K562 (cell line): ENCODE measurements around the gene ETFBKMT. TPM values are rescaled to one million over a fixed set of nuclear protein-coding genes. Genes with fewer than 3 reads are reported as not detected.

Experiments
- ATF7 ChIP-seq: fragments of 450-650 bp; IDR thresholded peaks from 2 replicates; pipeline ENCODE4 v1.7.1; 2014; ENCODE audit warnings: mild to moderate bottlenecking, moderate library complexity
- BDP1 ChIP-seq: IDR thresholded peaks from 3 replicates; pipeline ENCODE4 v1.6.1; 2011; ENCODE audit not compliant: insufficient read length, insufficient read depth
- CREBBP ChIP-seq: IDR thresholded peaks from one replicate; pipeline ENCODE4 v1.6.1; 2012; ENCODE audit warnings: low read depth, mild to moderate bottlenecking, control low read depth, inconsistent platforms, low read length
- EGR1 ChIP-seq: fragments of 450-650 bp; conservative IDR thresholded peaks from 2 replicates; pipeline ENCODE4 v1.6.1; 2017; ENCODE audit warnings: mild to moderate bottlenecking
- ERF ChIP-seq: fragments of 450-650 bp; formaldehyde crosslinking; IDR thresholded peaks from 2 replicates; pipeline ENCODE4 v1.4.0; 2020; ENCODE audit warnings: mild to moderate bottlenecking, mixed read lengths
- HDGF ChIP-seq: fragments of 450-650 bp; IDR thresholded peaks from 2 replicates; pipeline ENCODE4 v1.6.1; 2016
- KHSRP ChIP-seq: fragments of 450-650 bp; IDR thresholded peaks from 2 replicates; pipeline ENCODE4 v1.6.1; 2017
- MCM2 ChIP-seq: fragments of 450-650 bp; IDR thresholded peaks from 2 replicates; pipeline ENCODE4 v1.6.1; 2017; ENCODE audit warnings: low read depth, mild to moderate bottlenecking
- NEUROD1 ChIP-seq: fragments of 150-350 bp; IDR thresholded peaks from 2 replicates; pipeline ENCODE4 v1.6.1; 2014; ENCODE audit warnings: borderline replicate concordance, low read length, low read depth; ENCODE audit not compliant: partially characterized antibody
- POLR2B ChIP-seq: fragments of 450-650 bp; IDR thresholded peaks from 2 replicates; pipeline ENCODE4 v1.6.1; 2018; ENCODE audit warnings: low read depth; ENCODE audit not compliant: partially characterized antibody
- PPARD ChIP-seq: fragments of 250-450 bp; sonication (Bioruptor Pico); IDR thresholded peaks from 2 replicates; pipeline ENCODE4 v1.8.0; 2022; ENCODE audit warnings: inconsistent platforms, mild to moderate bottlenecking, moderate library complexity
- ZNF583 ChIP-seq: fragments of 250-450 bp; sonication (Bioruptor Pico); IDR thresholded peaks from 2 replicates; pipeline ENCODE4 v1.4.0; 2020
- ZNF77 ChIP-seq: fragments of 250-450 bp; sonication (Bioruptor Pico); IDR thresholded peaks from 2 replicates; pipeline ENCODE4 v1.5.0; 2020
- polyA plus RNA-seq, 8 experiments: library from polyadenylated mRNA; depleted of rRNA in 4 of 8; stranded (reverse) in 5 of 8; unstranded in 3 of 8; fragments of >200 nt; fragmentation: Nextera tagmentation in 2 of 8; fragmentation: Illumina TruSeq in 1 of 8; extraction: Ambion mirVana in 2 of 8; extraction: Trizol in 1 of 8; gene quantifications; 2 replicates each; pipeline versions ENCODE4 v1.2.1 to v1.2.3, GENCODE V29; 2011 to 2014; ENCODE audit warnings: inconsistent platforms in 1 of 8, missing spikeins in 1 of 8
- total RNA-seq, 7 experiments: library from RNA; depleted of rRNA in 6 of 7; stranded (reverse); fragments of >200 nt in 6 of 7; fragmentation: Illumina TruSeq in 2 of 7; extraction: Trizol in 2 of 7; gene quantifications; 2 replicates each; pipeline versions ENCODE4 v1.2.1 to v1.2.3, GENCODE V29; 2011 to 2021; ENCODE audit warnings: low replicate concordance in 1 of 7
- TF ChIP-seq, protein P1 (sequence below): sonication (generic); formaldehyde crosslinking; IDR thresholded peaks from 2 replicates; pipeline ENCODE4 v1.8.0; 2023; ENCODE audit warnings: mild to moderate bottlenecking, missing genetic modification reagents
- TF ChIP-seq, protein P2 (sequence below): fragments of 450-650 bp; IDR thresholded peaks from 2 replicates; pipeline ENCODE4 v1.6.1; 2017; ENCODE audit warnings: mild to moderate bottlenecking, moderate library complexity
- TF ChIP-seq, protein P3 (sequence below): fragments of 450-650 bp; IDR thresholded peaks from 2 replicates; pipeline ENCODE4 v1.6.1; 2016; ENCODE audit warnings: low read depth, mild to moderate bottlenecking, moderate library complexity
- TF ChIP-seq, protein P4 (sequence below): fragments of 250-450 bp; sonication (Bioruptor Pico); IDR thresholded peaks from 2 replicates; pipeline ENCODE4 v1.8.0; 2022; ENCODE audit warnings: inconsistent platforms
- TF ChIP-seq, protein P5 (sequence below): fragments of 450-650 bp; formaldehyde crosslinking; IDR thresholded peaks from 2 replicates; pipeline ENCODE4 v1.4.0; 2020; ENCODE audit warnings: mild to moderate bottlenecking, moderate library complexity
- TF ChIP-seq, protein P6 (sequence below): fragments of 250-450 bp; sonication (Bioruptor Pico); IDR thresholded peaks from 2 replicates; pipeline ENCODE4 v1.4.0; 2020; ENCODE audit warnings: borderline replicate concordance

ETFBKMT gene
- total and polyA plus RNA-seq, 9 of the 15 experiments (the other 6 are each of a cell fraction or from before 2014, with no cell fraction given) = 0.18 to 1.7 (median 0.96) TPM

DNA sequence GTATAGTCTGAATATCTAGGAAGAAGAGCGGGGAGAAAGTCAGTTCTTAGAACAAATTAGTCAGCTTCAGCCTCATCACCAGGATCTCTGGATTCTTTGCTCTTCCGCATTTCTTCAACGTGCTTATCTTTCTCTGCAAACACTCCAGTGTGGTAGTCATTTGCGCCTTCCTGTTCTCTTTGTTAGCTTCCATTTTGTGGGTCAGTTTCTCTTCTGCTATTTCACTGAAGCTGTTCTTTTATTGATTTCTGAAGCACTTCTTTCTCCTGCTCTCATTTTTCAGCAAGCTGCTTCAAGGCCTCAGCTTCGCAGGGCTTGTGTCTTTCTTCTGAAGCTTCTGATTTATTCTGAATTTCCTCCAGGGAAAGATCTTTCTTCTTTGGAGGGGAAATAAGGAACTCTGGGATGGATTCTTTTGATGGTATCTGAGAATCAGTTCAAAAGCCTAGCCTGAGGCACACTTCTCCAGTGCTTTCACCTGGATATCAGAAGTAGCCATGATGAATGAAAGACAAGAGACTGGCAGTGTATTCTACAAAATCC is 55.9 kb downstream of the ETFBKMT start (continued):
- TF ChIP-seq, protein P1, sequence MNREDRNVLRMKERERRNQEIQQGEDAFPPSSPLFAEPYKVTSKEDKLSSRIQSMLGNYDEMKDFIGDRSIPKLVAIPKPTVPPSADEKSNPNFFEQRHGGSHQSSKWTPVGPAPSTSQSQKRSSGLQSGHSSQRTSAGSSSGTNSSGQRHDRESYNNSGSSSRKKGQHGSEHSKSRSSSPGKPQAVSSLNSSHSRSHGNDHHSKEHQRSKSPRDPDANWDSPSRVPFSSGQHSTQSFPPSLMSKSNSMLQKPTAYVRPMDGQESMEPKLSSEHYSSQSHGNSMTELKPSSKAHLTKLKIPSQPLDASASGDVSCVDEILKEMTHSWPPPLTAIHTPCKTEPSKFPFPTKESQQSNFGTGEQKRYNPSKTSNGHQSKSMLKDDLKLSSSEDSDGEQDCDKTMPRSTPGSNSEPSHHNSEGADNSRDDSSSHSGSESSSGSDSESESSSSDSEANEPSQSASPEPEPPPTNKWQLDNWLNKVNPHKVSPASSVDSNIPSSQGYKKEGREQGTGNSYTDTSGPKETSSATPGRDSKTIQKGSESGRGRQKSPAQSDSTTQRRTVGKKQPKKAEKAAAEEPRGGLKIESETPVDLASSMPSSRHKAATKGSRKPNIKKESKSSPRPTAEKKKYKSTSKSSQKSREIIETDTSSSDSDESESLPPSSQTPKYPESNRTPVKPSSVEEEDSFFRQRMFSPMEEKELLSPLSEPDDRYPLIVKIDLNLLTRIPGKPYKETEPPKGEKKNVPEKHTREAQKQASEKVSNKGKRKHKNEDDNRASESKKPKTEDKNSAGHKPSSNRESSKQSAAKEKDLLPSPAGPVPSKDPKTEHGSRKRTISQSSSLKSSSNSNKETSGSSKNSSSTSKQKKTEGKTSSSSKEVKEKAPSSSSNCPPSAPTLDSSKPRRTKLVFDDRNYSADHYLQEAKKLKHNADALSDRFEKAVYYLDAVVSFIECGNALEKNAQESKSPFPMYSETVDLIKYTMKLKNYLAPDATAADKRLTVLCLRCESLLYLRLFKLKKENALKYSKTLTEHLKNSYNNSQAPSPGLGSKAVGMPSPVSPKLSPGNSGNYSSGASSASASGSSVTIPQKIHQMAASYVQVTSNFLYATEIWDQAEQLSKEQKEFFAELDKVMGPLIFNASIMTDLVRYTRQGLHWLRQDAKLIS (CRISPR knock-in tag) = no peak
- TF ChIP-seq, protein P2, sequence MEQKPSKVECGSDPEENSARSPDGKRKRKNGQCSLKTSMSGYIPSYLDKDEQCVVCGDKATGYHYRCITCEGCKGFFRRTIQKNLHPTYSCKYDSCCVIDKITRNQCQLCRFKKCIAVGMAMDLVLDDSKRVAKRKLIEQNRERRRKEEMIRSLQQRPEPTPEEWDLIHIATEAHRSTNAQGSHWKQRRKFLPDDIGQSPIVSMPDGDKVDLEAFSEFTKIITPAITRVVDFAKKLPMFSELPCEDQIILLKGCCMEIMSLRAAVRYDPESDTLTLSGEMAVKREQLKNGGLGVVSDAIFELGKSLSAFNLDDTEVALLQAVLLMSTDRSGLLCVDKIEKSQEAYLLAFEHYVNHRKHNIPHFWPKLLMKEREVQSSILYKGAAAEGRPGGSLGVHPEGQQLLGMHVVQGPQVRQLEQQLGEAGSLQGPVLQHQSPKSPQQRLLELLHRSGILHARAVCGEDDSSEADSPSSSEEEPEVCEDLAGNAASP = no peak
- TF ChIP-seq PPARD (CRISPR knock-in tag) = no peak
- TF ChIP-seq ATF7 = peak; percentile 65; the same call in 1 of the 2 replicates
- TF ChIP-seq ZNF77 (CRISPR knock-in tag) = no peak
- peak; percentile 88 for TF ChIP-seq ZNF583 (CRISPR knock-in tag)
- TF ChIP-seq, protein P3, sequence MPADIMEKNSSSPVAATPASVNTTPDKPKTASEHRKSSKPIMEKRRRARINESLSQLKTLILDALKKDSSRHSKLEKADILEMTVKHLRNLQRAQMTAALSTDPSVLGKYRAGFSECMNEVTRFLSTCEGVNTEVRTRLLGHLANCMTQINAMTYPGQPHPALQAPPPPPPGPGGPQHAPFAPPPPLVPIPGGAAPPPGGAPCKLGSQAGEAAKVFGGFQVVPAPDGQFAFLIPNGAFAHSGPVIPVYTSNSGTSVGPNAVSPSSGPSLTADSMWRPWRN = no peak
- TF ChIP-seq POLR2B = peak; percentile 89
- peak; percentile 78 for TF ChIP-seq NEUROD1
- TF ChIP-seq, protein P4, sequence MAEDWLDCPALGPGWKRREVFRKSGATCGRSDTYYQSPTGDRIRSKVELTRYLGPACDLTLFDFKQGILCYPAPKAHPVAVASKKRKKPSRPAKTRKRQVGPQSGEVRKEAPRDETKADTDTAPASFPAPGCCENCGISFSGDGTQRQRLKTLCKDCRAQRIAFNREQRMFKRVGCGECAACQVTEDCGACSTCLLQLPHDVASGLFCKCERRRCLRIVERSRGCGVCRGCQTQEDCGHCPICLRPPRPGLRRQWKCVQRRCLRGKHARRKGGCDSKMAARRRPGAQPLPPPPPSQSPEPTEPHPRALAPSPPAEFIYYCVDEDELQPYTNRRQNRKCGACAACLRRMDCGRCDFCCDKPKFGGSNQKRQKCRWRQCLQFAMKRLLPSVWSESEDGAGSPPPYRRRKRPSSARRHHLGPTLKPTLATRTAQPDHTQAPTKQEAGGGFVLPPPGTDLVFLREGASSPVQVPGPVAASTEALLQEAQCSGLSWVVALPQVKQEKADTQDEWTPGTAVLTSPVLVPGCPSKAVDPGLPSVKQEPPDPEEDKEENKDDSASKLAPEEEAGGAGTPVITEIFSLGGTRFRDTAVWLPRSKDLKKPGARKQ (CRISPR knock-in tag) = no peak
- TF ChIP-seq, protein P5, sequence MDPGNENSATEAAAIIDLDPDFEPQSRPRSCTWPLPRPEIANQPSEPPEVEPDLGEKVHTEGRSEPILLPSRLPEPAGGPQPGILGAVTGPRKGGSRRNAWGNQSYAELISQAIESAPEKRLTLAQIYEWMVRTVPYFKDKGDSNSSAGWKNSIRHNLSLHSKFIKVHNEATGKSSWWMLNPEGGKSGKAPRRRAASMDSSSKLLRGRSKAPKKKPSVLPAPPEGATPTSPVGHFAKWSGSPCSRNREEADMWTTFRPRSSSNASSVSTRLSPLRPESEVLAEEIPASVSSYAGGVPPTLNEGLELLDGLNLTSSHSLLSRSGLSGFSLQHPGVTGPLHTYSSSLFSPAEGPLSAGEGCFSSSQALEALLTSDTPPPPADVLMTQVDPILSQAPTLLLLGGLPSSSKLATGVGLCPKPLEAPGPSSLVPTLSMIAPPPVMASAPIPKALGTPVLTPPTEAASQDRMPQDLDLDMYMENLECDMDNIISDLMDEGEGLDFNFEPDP (CRISPR knock-in tag) = no peak
- no peak for TF ChIP-seq BDP1
- TF ChIP-seq KHSRP = peak; percentile 48; the same call in 1 of the 2 replicates
- no peak for TF ChIP-seq ERF
- TF ChIP-seq, protein P6, sequence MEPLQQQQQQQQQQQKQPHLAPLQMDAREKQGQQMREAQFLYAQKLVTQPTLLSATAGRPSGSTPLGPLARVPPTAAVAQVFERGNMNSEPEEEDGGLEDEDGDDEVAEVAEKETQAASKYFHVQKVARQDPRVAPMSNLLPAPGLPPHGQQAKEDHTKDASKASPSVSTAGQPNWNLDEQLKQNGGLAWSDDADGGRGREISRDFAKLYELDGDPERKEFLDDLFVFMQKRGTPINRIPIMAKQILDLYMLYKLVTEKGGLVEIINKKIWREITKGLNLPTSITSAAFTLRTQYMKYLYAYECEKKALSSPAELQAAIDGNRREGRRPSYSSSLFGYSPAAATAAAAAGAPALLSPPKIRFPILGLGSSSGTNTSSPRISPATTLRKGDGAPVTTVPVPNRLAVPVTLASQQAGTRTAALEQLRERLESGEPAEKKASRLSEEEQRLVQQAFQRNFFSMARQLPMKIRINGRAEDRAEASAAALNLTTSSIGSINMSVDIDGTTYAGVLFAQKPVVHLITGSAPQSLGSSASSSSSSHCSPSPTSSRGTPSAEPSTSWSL (CRISPR knock-in tag) = no peak
- TF ChIP-seq EGR1 = no peak
- TF ChIP-seq CREBBP = no peak
- no peak for TF ChIP-seq MCM2
- no peak for TF ChIP-seq HDGF
